HG03196 (cell line): ENCODE measurements around the gene AQP1.

Experiments
- ATAC-seq: cut with Tn5 transposase; IDR thresholded peaks from one replicate; pipeline ENCODE4 v1.9.1; 2021; ENCODE audit not compliant: unreplicated experiment

The AQP1 gene

GRCh38 chr7:30881448-30881847 is 30.2 kb upstream of the AQP1 start:
- no peak for ATAC-seq

DNA sequence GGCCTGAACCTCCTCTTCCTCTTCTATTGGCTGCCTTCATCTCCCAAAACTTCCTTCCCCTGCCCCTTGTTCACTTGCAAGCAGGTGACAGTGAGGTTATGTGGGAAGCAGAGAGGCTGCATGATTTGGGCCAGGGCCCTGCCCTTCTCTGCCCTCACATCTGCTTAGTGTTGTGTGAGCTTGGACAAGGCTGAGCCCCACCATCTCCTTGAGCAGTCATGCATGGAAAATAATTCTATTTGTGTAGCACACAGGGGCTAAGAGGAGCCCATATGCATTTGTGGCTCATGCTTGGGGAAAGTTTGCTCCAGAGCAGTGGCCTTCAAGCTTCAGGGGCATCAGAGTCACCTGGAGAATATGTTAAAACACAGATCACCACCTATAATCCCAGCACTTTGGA is 26.8 kb upstream of the AQP1 start:
- ATAC-seq, result no peak

- no peak for ATAC-seq
Observed at GRCh38 chr7:30886608-30887011, 25.0 kb upstream of the AQP1 start.

- ATAC-seq, result no peak
Observed at GRCh38 chr7:30887464-30887872, 24.2 kb upstream of the AQP1 start.

- no peak for ATAC-seq
Observed at GRCh38 chr7:30888747-30889146, 22.9 kb upstream of the AQP1 start.

- ATAC-seq, result no peak
Observed at GRCh38 chr7:30890226-30890625, 21.4 kb upstream of the AQP1 start.

DNA sequence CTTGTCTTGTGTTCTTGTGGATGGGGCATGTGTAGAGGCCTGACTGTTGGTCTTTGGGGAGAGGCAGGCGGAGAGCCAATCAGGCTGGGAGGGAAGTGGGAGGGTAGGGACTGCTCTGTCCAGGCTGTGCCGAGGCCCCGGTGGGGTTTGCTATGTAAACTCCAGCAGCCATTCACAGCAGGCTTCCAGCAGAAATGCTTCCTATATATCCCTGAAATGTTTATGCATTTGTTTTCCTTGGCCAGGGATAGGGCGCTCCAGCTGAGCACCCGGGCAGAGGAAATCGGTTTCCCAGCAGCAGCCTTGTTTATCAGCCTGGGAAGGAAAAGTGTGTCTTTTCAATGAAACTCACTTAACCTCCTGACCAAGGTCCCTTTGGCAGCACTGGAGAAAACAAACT is 18.3 kb upstream of the AQP1 start:
- no peak for ATAC-seq

DNA sequence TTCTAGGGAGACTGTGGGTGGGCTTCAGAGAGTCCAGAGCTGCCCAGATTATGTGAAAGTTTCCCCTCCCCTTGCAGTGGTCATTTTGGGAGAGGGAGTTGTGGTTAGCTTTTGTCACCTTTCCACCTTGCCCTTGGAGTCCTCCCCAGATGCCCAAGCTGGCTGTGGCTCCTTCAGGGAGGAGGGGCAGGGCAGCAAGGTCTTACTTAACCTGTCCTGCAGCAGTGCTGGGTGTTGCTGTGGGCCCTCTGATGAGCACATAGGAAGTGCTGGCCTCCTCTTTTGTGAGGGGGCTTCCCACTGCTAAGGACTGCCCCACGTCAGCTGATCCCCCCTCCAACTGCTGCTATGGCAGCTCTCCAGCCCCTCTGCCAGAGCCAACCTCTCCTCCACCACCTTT is 17.6 kb upstream of the AQP1 start:
- no peak for ATAC-seq

DNA sequence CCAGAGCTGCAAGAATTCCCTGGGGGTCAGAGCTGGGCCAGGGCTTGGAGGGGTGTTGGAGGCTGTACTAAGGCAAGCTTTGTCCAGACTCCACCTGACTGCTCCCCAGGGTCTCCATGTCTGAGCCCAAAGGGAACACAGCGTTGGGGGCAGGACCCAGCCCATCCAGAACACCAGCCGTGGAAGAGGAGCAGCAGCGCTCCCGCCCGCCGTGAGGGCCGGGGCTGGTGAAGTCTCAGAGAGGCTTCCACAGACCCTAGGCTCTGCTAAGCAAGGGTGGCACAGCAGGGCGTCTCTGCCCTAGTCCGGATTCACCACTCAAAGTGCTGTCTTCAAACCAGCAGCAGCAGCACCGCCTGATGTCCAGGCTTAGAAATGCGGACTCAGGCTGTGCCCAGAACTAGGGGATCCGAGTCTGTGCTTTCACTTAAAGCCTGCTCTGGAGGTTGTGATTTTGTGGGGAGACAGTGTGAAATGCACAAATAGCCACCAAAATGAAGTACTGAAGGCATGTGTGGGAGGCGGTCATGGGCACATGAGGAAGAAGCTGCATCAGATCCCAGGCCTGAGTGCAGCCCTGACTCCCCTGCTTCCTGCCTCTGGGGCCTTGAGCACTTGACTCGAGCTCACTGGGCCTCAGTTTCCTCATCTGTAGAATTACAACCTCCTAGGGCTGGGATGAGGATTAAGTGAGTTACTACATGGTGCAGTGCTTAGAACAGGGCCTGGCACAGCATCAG is 16.6 kb upstream of the AQP1 start:
- no peak for ATAC-seq

GRCh38 chr7:30896036-30896435 is 15.6 kb upstream of the AQP1 start:
- no peak for ATAC-seq

GRCh38 chr7:30896783-30897637 is 14.6 kb upstream of the AQP1 start:
- ATAC-seq, result no peak

GRCh38 chr7:30897770-30898169 is 13.9 kb upstream of the AQP1 start:
- no peak for ATAC-seq

DNA sequence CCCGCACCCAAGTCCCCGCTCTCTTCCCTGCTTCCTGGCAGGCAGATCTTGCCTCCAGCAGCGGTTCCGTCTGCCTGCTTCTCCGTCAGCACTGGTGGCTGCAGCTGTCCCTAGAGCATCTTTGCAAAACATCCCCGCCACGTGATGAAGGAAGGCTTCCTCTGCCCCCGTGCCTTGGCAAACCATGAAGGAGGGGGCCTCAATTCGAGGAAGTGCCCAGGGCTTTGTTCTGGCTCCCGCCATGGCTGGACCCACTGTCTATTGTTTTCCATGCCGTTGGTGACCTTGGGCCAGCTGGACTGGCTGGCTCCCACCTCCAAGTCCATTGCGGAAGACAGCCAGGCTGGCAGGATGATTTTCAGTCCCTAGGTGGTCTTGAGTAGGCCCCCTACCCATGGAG is 13.2 kb upstream of the AQP1 start:
- ATAC-seq, result no peak

- ATAC-seq, result no peak
Observed at GRCh38 chr7:30899066-30899465, 12.6 kb upstream of the AQP1 start.

DNA sequence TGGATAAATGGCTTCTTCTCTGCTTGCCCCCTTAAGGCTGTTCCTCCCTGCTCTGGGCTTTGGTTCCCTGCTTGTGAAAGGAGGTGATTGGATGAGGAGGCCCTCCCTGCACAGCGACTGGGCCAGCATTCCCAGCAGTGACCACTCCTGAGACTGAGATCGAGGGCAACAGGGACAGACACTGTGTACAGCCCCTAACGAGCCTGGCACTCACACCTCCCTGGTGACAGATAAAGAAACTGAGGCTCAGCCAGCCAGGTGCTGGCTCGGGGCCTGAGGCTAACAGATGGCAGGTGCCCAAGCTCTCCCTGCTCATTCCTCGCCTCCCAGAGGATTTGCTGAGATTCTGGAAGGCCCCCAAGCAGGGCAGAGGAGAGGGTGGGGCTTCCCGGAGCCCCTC is 12.0 kb upstream of the AQP1 start:
- no peak for ATAC-seq

- no peak for ATAC-seq
Observed at GRCh38 chr7:30900053-30900452, 11.6 kb upstream of the AQP1 start.

GRCh38 chr7:30900803-30901362 is 10.8 kb upstream of the AQP1 start:
- no peak for ATAC-seq

GRCh38 chr7:30901856-30902255 is 9.8 kb upstream of the AQP1 start:
- ATAC-seq, result no peak

GRCh38 chr7:30902466-30902865 is 9.2 kb upstream of the AQP1 start:
- ATAC-seq, result no peak

- no peak for ATAC-seq
Observed at GRCh38 chr7:30903146-30903545, 8.5 kb upstream of the AQP1 start.

DNA sequence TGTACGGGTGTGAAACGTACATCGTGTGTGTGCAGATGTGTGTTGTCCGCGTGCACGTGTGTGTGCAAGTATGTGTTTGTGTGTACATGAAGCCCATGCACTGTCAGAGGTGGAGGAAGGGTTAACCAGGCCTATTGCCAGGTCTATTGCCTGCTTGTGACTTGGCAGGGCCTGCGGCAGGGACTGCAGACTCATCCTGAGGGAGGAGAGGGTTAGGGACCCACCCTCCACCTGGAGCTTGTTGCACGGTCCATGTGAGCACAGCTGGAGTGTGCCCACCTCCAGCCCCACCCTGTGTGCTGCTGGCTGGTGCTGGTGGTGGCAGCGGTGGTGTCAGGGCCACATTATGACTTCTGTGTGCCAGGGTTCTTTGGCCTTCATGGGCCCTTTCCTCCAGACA is 7.1 kb upstream of the AQP1 start:
- no peak for ATAC-seq
